Suprapubic skin (tissue), 4 donors: Measurements from ENCODE around the gene SLF2. TPM values are rescaled to one million over a fixed set of nuclear protein-coding genes. Genes with fewer than 3 reads are reported as not detected.

Experiments
- DNase-seq, 2 donors: peaks; one replicate each; pipeline ENCODE4 v3.0.0-alpha.2; 2019; ENCODE audit warnings: low spot score in 2 of 2
- H3K27ac ChIP-seq: fragments of 200-600 bp; sonication (generic); one replicate; pipeline ENCODE4 v1.5.1; 2019
- H3K27me3 ChIP-seq: fragments of 200-600 bp; sonication (generic); one replicate; pipeline ENCODE4 v1.5.1; 2019
- H3K36me3 ChIP-seq: fragments of 200-600 bp; sonication (generic); one replicate; pipeline ENCODE4 v1.5.1; 2019
- H3K4me1 ChIP-seq: fragments of 200-600 bp; sonication (generic); one replicate; pipeline ENCODE4 v1.5.1; 2019
- H3K4me3 ChIP-seq: fragments of 200-600 bp; sonication (generic); one replicate; pipeline ENCODE4 v1.5.1; 2019; ENCODE audit warnings: mild to moderate bottlenecking
- H3K9me3 ChIP-seq: fragments of 200-600 bp; sonication (generic); one replicate; pipeline ENCODE4 v1.5.1; 2019
- CTCF ChIP-seq, 2 donors: fragments of 200-600 bp in 1 of 2; fragments of 450-650 bp in 1 of 2; sonication (generic) in 1 of 2; IDR thresholded peaks; one replicate each; pipeline ENCODE4 v1.5.1; 2016 to 2019; ENCODE audit warnings: antibody characterized with exemption in 2 of 2, mild to moderate bottlenecking in 1 of 2, moderate library complexity in 1 of 2
- EP300 ChIP-seq: sonication (generic); formaldehyde crosslinking; IDR thresholded peaks from one replicate; pipeline ENCODE4 v1.6.1; 2017; ENCODE audit warnings: antibody characterized with exemption
- POLR2A ChIP-seq, 2 donors: fragments of 450-650 bp; IDR thresholded peaks; one replicate each; pipeline ENCODE4 v1.6.1; 2017; ENCODE audit warnings: antibody characterized with exemption in 2 of 2, mild to moderate bottlenecking in 2 of 2, moderate library complexity in 2 of 2
- POLR2AphosphoS5 ChIP-seq, 3 donors: sonication (generic); formaldehyde crosslinking; IDR thresholded peaks; one replicate each; pipeline ENCODE4 v1.6.1; 2017; ENCODE audit warnings: antibody characterized with exemption in 3 of 3
- WGBS: methylation state at CpG from one replicate; pipeline ENCODE4 v1.1.5; 2018; 5-methylcytosine and 5-hydroxymethylcytosine counted together
- total RNA-seq, 4 donors: library from RNA; depleted of rRNA; stranded (reverse); fragments of >200 nt; gene quantifications; one replicate each; pipeline ENCODE4 v1.1.0, GENCODE V29; 2016

Gene SLF2
- total RNA-seq, 4 donors from 2014 or later: 11.6 to 41.4 (median 15.6) TPM

- TF ChIP-seq POLR2AphosphoS5 (IDR thresholded peaks at IDR 0.05) (peak in 2 of 3 donors; percentile 14 to 34), POLR2A (IDR thresholded peaks at IDR 0.05) (no peak)
- H3K4me1 ChIP-seq: peaks cover 39% of the 10 kb centered on the region
- H3K4me3 ChIP-seq: peak within 1 kb of the TSS; percentile 83
- DNase-seq: peak; percentile 91 to 94
- no peaks in the 10 kb centered on the region for H3K9me3 ChIP-seq
- peak within 1 kb of the TSS; percentile 79 for H3K27ac ChIP-seq
- H3K27me3 ChIP-seq: no peaks in the 10 kb centered on the region
- peaks cover 41% of the 10 kb centered on the region for H3K36me3 ChIP-seq
- WGBS: 0% methylated on average over 48 of the region's 75 CpGs
These were observed 74.4 kb downstream of the SLF2 start, which contains the start of the genes MRPL43 and TWNK for GRCh38 chr10:100986952-100987684. MRPL43 (minus strand) TSS chr10:100987497; CDS start chr10:100987443, 54 bp downstream. TWNK (plus strand) TSS chr10:100987543; CDS start chr10:100988211, 668 bp downstream.

GRCh38 chr10:100987685-100988049, 74.9 kb downstream of the SLF2 start:
- Histone ChIP-seq H3K4me3 (peak overlapping the region; percentile 83), H3K9me3 (no peaks in the 10 kb centered on the region), H3K4me1 (peaks cover 39% of the 10 kb centered on the region), H3K36me3 (peaks cover 44% of the 10 kb centered on the region), H3K27ac (peak overlapping the region; percentile 79), H3K27me3 (no peaks in the 10 kb centered on the region)
- DNase-seq: no peak
- WGBS: 2% methylated on average over 15 of the region's 15 CpGs
- TF ChIP-seq CTCF (IDR thresholded peaks at IDR 0.05) (no peak), POLR2AphosphoS5 (IDR thresholded peaks at IDR 0.05) (no peak), EP300 (no peak), POLR2A (IDR thresholded peaks at IDR 0.05) (no peak)

- DNase-seq: no peak
- Histone ChIP-seq H3K27ac (no peak overlapping the region), H3K36me3 (peaks cover 44% of the 10 kb centered on the region), H3K4me1 (peaks cover 39% of the 10 kb centered on the region), H3K4me3 (peak overlapping the region; percentile 83), H3K9me3 (no peaks in the 10 kb centered on the region), H3K27me3 (no peaks in the 10 kb centered on the region)
- TF ChIP-seq POLR2AphosphoS5 (IDR thresholded peaks at IDR 0.05): no peak
- 69% methylated on average over 8 of the region's 10 CpGs for WGBS
These were observed 75.4 kb downstream of the SLF2 start for GRCh38 chr10:100988166-100988565.

GRCh38 chr10:100989088-100989487, 76.3 kb downstream of the SLF2 start:
- 93% methylated on average over 21 of the region's 21 CpGs for WGBS
- Histone ChIP-seq H3K4me3 (no peak overlapping the region), H3K4me1 (peaks cover 39% of the 10 kb centered on the region), H3K27ac (no peak overlapping the region), H3K9me3 (no peaks in the 10 kb centered on the region), H3K27me3 (no peaks in the 10 kb centered on the region), H3K36me3 (peaks cover 36% of the 10 kb centered on the region)
- no peak for DNase-seq
- TF ChIP-seq CTCF (IDR thresholded peaks at IDR 0.05): no peak
- no peak for TF ChIP-seq POLR2AphosphoS5 (IDR thresholded peaks at IDR 0.05)
- no peak for TF ChIP-seq POLR2A (IDR thresholded peaks at IDR 0.05)
- TF ChIP-seq EP300: no peak

GRCh38 chr10:100993986-100994708, 81.4 kb downstream of the SLF2 start:
- Histone ChIP-seq H3K4me3 (no peak overlapping the region), H3K36me3 (peaks cover 34% of the 10 kb centered on the region), H3K27ac (peak overlapping the region; percentile 3), H3K27me3 (no peaks in the 10 kb centered on the region), H3K4me1 (peaks cover 36% of the 10 kb centered on the region), H3K9me3 (no peaks in the 10 kb centered on the region)
- no peak for DNase-seq
- 47% methylated on average over 10 of the region's 10 CpGs for WGBS
- TF ChIP-seq POLR2AphosphoS5 (IDR thresholded peaks at IDR 0.05): no peak
- peak in 1 of 2 donors; percentile 62 for TF ChIP-seq CTCF (IDR thresholded peaks at IDR 0.05)

- 77% methylated on average over 5 of the region's 6 CpGs for WGBS
- Histone ChIP-seq H3K9me3 (no peaks in the 10 kb centered on the region), H3K27me3 (no peaks in the 10 kb centered on the region), H3K4me1 (peaks cover 27% of the 10 kb centered on the region), H3K4me3 (no peak overlapping the region), H3K36me3 (peaks cover 26% of the 10 kb centered on the region), H3K27ac (no peak overlapping the region)
- TF ChIP-seq POLR2AphosphoS5 (IDR thresholded peaks at IDR 0.05) (no peak), CTCF (IDR thresholded peaks at IDR 0.05) (no peak), EP300 (no peak), POLR2A (IDR thresholded peaks at IDR 0.05) (no peak)
- no peak for DNase-seq
These were observed 82.4 kb downstream of the SLF2 start for GRCh38 chr10:100995181-100995580.
